Neutrophil (primary cell): Measurements from ENCODE around the gene AGRN.
"Not testable (repeated sequence)": the region's sequence is repeated elsewhere in the genome, so short reads cannot be mapped to it uniquely, and the experiment has no call there.

Experiments used
- H3K27ac ChIP-seq: fragments of 200-600 bp; sonication (generic); 2 replicates; pipeline ENCODE4 v1.5.1; 2016; ENCODE audit warnings: mild to moderate bottlenecking, moderate library complexity
- H3K27me3 ChIP-seq: fragments of 200-600 bp; sonication (generic); 2 replicates; pipeline ENCODE4 v1.6.0; 2016; ENCODE audit warnings: mild to moderate bottlenecking
- H3K36me3 ChIP-seq: fragments of 200-600 bp; sonication (generic); 2 replicates; pipeline ENCODE4 v1.5.1; 2017
- H3K4me1 ChIP-seq, 2 experiments: fragments of 200-600 bp in 1 of 2; sonication (generic) in 1 of 2; 1 replicate in 1 of 2; 2 replicates in 1 of 2; pipeline versions ENCODE4 v1.5.1 to v1.6.1; 2013 to 2016; ENCODE audit warnings: low read depth in 1 of 2, low read length in 1 of 2, mild to moderate bottlenecking in 1 of 2, moderate library complexity in 1 of 2; ENCODE audit not compliant: control insufficient read depth in 1 of 2, insufficient read depth in 1 of 2
- H3K4me3 ChIP-seq, 2 experiments: fragments of 200-600 bp in 1 of 2; sonication (generic) in 1 of 2; 1 replicate in 1 of 2; 2 replicates in 1 of 2; pipeline ENCODE4 v1.5.1; 2013 to 2016; ENCODE audit warnings: low read depth in 1 of 2, low read length in 1 of 2, mild to moderate bottlenecking in 1 of 2, moderate library complexity in 1 of 2
- H3K9me3 ChIP-seq: fragments of 200-600 bp; sonication (generic); 2 replicates; pipeline ENCODE4 v1.5.1; 2016
- TF ChIP-seq, protein P1 (sequence below): fragments of 200-600 bp; sonication (generic); IDR thresholded peaks from 2 replicates; pipeline ENCODE4 v1.5.1; 2016; ENCODE audit warnings: antibody characterized with exemption

The AGRN gene

GRCh38 chr1:1091344-1092148 lies 71.6 kb downstream of the AGRN start:
- no peak overlapping the region for H3K4me3 ChIP-seq
- no peaks in the 10 kb centered on the region for H3K9me3 ChIP-seq
- H3K36me3 ChIP-seq: no peaks in the 10 kb centered on the region

DNA sequence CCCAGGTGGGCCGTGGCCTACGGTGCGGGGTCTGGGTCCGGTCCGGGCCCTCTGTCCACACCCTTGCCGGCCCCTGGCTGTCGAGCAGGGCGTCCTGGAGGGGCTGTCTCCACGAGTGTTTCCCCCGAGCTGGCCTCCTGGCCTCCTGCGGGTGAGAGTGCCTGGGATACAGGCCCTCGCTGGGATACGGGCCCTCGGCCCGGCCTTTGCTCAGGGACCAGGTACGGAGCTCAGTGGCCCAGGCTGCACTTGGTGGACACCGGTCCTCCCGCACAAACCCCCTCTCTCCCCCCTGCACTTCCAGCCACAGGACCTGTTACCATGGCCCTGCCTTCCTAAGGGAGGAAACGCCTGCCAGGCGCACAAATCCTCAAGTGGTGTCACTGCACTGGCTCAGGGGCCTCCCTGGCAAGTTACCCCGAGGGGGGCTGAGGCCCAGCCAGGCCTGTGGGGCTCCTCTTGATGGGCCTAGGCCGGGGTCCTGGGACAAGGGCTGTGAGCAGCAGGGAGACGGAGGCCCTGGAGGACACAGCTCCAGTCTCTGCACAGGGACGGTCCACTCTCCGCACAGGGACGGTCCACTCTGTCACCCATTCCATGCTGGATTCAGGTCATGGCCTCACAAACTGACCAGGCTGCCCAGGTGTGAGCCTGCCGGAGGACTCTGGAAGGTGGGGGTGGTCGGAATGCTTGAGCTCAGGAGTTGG lies 72.4 kb downstream of the AGRN start:
- TF ChIP-seq, protein P1, sequence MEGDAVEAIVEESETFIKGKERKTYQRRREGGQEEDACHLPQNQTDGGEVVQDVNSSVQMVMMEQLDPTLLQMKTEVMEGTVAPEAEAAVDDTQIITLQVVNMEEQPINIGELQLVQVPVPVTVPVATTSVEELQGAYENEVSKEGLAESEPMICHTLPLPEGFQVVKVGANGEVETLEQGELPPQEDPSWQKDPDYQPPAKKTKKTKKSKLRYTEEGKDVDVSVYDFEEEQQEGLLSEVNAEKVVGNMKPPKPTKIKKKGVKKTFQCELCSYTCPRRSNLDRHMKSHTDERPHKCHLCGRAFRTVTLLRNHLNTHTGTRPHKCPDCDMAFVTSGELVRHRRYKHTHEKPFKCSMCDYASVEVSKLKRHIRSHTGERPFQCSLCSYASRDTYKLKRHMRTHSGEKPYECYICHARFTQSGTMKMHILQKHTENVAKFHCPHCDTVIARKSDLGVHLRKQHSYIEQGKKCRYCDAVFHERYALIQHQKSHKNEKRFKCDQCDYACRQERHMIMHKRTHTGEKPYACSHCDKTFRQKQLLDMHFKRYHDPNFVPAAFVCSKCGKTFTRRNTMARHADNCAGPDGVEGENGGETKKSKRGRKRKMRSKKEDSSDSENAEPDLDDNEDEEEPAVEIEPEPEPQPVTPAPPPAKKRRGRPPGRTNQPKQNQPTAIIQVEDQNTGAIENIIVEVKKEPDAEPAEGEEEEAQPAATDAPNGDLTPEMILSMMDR: no peak
- Histone ChIP-seq H3K4me1 (no peaks in the 10 kb centered on the region), H3K27me3 (no peaks in the 10 kb centered on the region), H3K4me3 (no peak overlapping the region), H3K27ac (no peak overlapping the region), H3K36me3 (no peaks in the 10 kb centered on the region), H3K9me3 (no peaks in the 10 kb centered on the region)

More at GRCh38 chr1:1091344-1092148, 71.6 kb downstream of the AGRN start:
- Histone ChIP-seq H3K27ac (no peak overlapping the region), H3K4me1 (no peaks in the 10 kb centered on the region), H3K27me3 (no peaks in the 10 kb centered on the region)
- TF ChIP-seq, protein P1: no peak

DNA sequence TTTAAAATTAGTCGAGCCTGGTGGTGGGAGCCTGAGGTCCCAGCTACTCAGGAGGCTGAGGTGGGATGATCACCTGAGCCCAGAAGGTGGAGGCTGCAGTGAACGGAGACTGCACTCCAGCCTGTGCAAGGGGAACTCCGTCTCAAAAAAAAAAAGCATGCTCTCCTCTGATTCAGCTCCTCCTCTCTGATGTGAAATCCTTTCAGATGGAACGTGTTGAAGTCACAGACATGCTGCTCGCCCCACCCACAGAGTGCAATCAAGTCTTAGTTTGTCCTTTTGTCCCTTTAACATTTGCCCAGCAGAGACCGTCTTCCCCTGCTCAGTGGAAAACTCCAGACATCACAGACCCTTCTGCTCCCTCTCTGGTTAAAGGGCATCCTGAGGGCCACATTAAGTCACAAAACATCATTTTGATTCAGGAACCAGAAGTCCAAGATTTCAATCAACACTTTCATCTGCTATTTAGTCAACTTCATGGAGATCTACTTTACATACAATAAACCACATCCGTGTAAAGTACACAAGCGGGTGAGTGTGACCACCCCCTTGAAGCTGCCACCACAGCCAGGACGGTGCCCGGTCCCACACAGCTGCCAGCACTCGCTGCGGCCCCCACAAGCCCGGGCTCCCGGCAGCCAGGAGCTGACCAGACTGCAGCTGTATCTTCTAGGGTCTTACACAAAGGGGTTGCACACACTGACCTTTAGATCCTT lies 73.1 kb downstream of the AGRN start:
- Histone ChIP-seq H3K9me3 (no peaks in the 10 kb centered on the region), H3K27me3 (no peaks in the 10 kb centered on the region), H3K4me3 (no peak overlapping the region), H3K4me1 (no peaks in the 10 kb centered on the region), H3K27ac (no peak overlapping the region), H3K36me3 (no peaks in the 10 kb centered on the region)
- TF ChIP-seq, protein P1: no peak

GRCh38 chr1:1093610-1093943 lies 73.7 kb downstream of the AGRN start:
- no peaks in the 10 kb centered on the region for H3K27me3 ChIP-seq
- H3K36me3 ChIP-seq: no peaks in the 10 kb centered on the region
- H3K27ac ChIP-seq: no peak overlapping the region
- no peaks in the 10 kb centered on the region for H3K4me1 ChIP-seq
- no peak overlapping the region for H3K4me3 ChIP-seq
- no peaks in the 10 kb centered on the region for H3K9me3 ChIP-seq
- TF ChIP-seq, protein P1: no peak

GRCh38 chr1:1094981-1095380 lies 75.1 kb downstream of the AGRN start:
- no peaks in the 10 kb centered on the region for H3K27me3 ChIP-seq
- TF ChIP-seq, protein P1: no peak
- no peak overlapping the region for H3K27ac ChIP-seq
- no peaks in the 10 kb centered on the region for H3K9me3 ChIP-seq
- H3K4me3 ChIP-seq: no peak overlapping the region
- no peaks in the 10 kb centered on the region for H3K36me3 ChIP-seq
- no peaks in the 10 kb centered on the region for H3K4me1 ChIP-seq

DNA sequence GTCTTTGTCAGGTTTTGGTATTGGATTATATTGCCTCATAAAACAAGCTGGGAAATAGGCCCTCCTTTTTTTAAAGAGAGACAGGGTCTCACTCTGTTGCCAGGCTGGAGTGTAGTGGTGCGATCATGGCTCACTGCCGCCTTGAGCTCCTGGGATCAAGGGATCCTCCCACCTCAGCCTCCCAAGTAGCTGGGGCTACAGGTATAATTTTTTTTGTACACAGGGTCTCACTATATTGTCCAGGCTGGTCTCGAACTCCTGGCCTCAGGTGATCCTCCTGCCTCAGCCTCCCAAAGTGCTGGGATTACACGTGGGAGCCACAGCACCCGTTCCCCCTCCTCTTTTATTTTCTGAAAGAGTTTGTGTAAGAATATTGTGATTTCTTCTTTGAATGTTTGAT lies 76.2 kb downstream of the AGRN start:
- H3K9me3 ChIP-seq, H3K27ac ChIP-seq, H3K27me3 ChIP-seq, H3K4me3 ChIP-seq, H3K4me1 ChIP-seq, H3K36me3 ChIP-seq: not testable (repeated sequence)
